ENCODE measurements around the gene CAMK2A. TPM values are rescaled to one million over a fixed set of nuclear protein-coding genes. Genes with fewer than 3 reads are reported as not detected.

CAMK2A gene
- total and polyA plus RNA-seq, 2 of the 4 experiments (the other 2 are of a cell fraction), result 0.18 to 0.19 TPM

DNA sequence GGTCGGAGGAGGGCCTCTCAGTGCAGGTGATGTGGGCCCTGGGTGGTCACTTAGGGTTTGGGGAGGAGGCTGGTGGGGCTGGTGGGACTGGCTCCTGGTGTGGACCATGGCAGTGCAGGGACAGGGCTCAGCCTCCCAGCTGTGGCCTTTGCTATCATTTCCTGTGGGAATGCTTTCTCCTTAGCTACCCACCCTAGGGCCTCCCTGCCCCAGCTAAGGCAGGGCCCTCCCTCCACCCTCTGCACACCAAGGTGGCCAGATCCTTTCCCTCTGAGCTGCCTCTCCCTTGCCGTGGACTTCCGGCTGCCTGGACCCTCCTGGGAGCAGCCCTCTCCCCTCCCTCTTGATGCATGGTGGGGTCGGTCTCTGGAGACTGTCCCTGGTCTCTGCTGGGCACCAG, 35.9 kb upstream of the CAMK2A start:
- Histone ChIP-seq H3K27ac (ENCODE audit: insufficient read depth, low read length) (no peak overlapping the region), H2BK5ac (ENCODE audit: low read depth, low read length, poor library complexity, severe bottlenecking) (no peak overlapping the region), H3K9me3 (ENCODE audit: control insufficient read depth, insufficient read depth, low read length) (no peaks in the 10 kb centered on the region), H4K5ac (ENCODE audit: low read depth, low read length) (no peak overlapping the region), H3K27me3 (ENCODE audit: control insufficient read depth, insufficient read depth, low read length) (peaks cover 3% of the 10 kb centered on the region; the same call in 1 of the 2 replicates), H2BK15ac (ENCODE audit: low read depth, low read length) (no peak overlapping the region), H4K91ac (ENCODE audit: insufficient read depth, low read depth, low read length) (no peak overlapping the region; the same call in 1 of the 2 replicates), H4K8ac (ENCODE audit: low read depth in 2 of 2, low read length in 2 of 2) (no peak overlapping the region), H3K9me1 (ENCODE audit: insufficient read depth, low read length) (peaks cover 16% of the 10 kb centered on the region), H3K23ac (ENCODE audit: low read depth, low read length) (no peak overlapping the region), H3K14ac (replicated peaks; ENCODE audit: low read depth, low read length) (no peak overlapping the region), H3K4ac (ENCODE audit: low read depth, low read length) (no peak overlapping the region), H2BK20ac (ENCODE audit: low read depth, low read length) (no peak overlapping the region), H3K4me1 (ENCODE audit: control insufficient read depth, insufficient read depth, low read length) (peaks cover 8% of the 10 kb centered on the region), H3K79me1 (ENCODE audit: low read depth in 1 of 2, low read length in 2 of 2) (no peaks in the 10 kb centered on the region), H3K4me2 (ENCODE audit: low read depth, low read length) (no peak overlapping the region), H3K36me3 (ENCODE audit: control insufficient read depth, insufficient read depth, low read length) (no peaks in the 10 kb centered on the region), H2AK5ac (ENCODE audit: low read depth, low read length) (peak overlapping the region; percentile 35), H2BK120ac (ENCODE audit: low read depth, low read length) (no peak overlapping the region), H2AK9ac (replicated peaks; ENCODE audit: low read depth, low read length, poor library complexity) (no peak overlapping the region), H3K56ac (ENCODE audit: extremely low read depth, insufficient read depth, low read length) (no peak overlapping the region), H3K4me3 (ENCODE audit: insufficient read depth, low read depth, low read length) (no peak overlapping the region), H4K20me1 (ENCODE audit: insufficient read depth, low read length) (no peaks in the 10 kb centered on the region), H3K18ac (ENCODE audit: low read depth, low read length) (no peak overlapping the region), H2AFZ (replicated peaks; ENCODE audit: low read length, poor library complexity) (no peak overlapping the region), H3K9ac (ENCODE audit: low read depth, low read length) (no peak overlapping the region)
- POLR2A ChIA-PET (ENCODE audit: unreplicated experiment), result no interaction called here
- CTCF ChIA-PET, result no interaction called here
- dilution Hi-C loops (cut with HindIII; ENCODE audit: low sequenced_read_pairs, unreplicated experiment), result no loop called here
- 50% methylated on average over 1 of the region's 4 CpGs; no CpG with 5 or more reads in 1 of the 2 experiments for WGBS, 2 experiments (ENCODE audit: extremely low coverage in 2 of 2, insufficient read length in 1 of 2)
- no peak for ATAC-seq (ENCODE audit: low read depth)
- intact Hi-C loops (cut with micrococcal nuclease), result no loop called here
- no TSS peak for BruUV-seq (replicated peaks)
- in situ Hi-C loops (cut with MboI; ENCODE audit: low sequenced_read_pairs), result no loop called here
- no peak for TF ChIP-seq RFX5 (IDR thresholded peaks at IDR 0.05; ENCODE audit: low read depth, low read length)
- TF ChIP-seq, protein P1, sequence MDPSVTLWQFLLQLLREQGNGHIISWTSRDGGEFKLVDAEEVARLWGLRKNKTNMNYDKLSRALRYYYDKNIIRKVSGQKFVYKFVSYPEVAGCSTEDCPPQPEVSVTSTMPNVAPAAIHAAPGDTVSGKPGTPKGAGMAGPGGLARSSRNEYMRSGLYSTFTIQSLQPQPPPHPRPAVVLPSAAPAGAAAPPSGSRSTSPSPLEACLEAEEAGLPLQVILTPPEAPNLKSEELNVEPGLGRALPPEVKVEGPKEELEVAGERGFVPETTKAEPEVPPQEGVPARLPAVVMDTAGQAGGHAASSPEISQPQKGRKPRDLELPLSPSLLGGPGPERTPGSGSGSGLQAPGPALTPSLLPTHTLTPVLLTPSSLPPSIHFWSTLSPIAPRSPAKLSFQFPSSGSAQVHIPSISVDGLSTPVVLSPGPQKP (IDR thresholded peaks at IDR 0.05; ENCODE audit: borderline replicate concordance, low read depth, low read length), result no peak
- TF ChIP-seq RCOR1 (IDR thresholded peaks at IDR 0.05; ENCODE audit: insufficient replicate concordance, low read length), result no peak
- no peak for TF ChIP-seq FOS (IDR thresholded peaks at IDR 0.05; ENCODE audit: low read depth, low read length)
- TF ChIP-seq, protein P2, sequence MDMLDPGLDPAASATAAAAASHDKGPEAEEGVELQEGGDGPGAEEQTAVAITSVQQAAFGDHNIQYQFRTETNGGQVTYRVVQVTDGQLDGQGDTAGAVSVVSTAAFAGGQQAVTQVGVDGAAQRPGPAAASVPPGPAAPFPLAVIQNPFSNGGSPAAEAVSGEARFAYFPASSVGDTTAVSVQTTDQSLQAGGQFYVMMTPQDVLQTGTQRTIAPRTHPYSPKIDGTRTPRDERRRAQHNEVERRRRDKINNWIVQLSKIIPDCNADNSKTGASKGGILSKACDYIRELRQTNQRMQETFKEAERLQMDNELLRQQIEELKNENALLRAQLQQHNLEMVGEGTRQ (IDR thresholded peaks at IDR 0.05; ENCODE audit: low read depth, low read length), result no peak
- TF ChIP-seq MAFK (IDR thresholded peaks at IDR 0.05; ENCODE audit: low read depth, low read length), result no peak
- TF ChIP-seq POLR2A (IDR thresholded peaks at IDR 0.05; ENCODE audit: low read depth, low read length), result no peak
- TF ChIP-seq BHLHE40 (IDR thresholded peaks at IDR 0.05; ENCODE audit: low read depth, low read length), result no peak
- TF ChIP-seq, protein P3, sequence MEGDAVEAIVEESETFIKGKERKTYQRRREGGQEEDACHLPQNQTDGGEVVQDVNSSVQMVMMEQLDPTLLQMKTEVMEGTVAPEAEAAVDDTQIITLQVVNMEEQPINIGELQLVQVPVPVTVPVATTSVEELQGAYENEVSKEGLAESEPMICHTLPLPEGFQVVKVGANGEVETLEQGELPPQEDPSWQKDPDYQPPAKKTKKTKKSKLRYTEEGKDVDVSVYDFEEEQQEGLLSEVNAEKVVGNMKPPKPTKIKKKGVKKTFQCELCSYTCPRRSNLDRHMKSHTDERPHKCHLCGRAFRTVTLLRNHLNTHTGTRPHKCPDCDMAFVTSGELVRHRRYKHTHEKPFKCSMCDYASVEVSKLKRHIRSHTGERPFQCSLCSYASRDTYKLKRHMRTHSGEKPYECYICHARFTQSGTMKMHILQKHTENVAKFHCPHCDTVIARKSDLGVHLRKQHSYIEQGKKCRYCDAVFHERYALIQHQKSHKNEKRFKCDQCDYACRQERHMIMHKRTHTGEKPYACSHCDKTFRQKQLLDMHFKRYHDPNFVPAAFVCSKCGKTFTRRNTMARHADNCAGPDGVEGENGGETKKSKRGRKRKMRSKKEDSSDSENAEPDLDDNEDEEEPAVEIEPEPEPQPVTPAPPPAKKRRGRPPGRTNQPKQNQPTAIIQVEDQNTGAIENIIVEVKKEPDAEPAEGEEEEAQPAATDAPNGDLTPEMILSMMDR (conservative IDR thresholded peaks at IDR 0.05; ENCODE audit: low read depth, low read length), result no peak
- TF ChIP-seq NFE2L2 (IDR thresholded peaks at IDR 0.05; ENCODE audit: low read depth, low read length), result no peak
- TF ChIP-seq RAD21 (IDR thresholded peaks at IDR 0.05; ENCODE audit: low read length), result no peak
- DNase-seq, result no peak

All from IMR-90 (cell line).